Activated naive CD4-positive, alpha-beta T cell treated with Interleukin-2 at 50 U/mL for 16 hours (primary cell): ENCODE data around the gene SCFD1.
"Not testable (repeated sequence)": the region's sequence is repeated elsewhere in the genome, so short reads cannot be mapped to it uniquely, and the experiment has no call there.

Experiments used
- DNase-seq: peaks from one replicate; pipeline ENCODE4 v3.0.0-alpha.2; 2020

Gene SCFD1

DNA sequence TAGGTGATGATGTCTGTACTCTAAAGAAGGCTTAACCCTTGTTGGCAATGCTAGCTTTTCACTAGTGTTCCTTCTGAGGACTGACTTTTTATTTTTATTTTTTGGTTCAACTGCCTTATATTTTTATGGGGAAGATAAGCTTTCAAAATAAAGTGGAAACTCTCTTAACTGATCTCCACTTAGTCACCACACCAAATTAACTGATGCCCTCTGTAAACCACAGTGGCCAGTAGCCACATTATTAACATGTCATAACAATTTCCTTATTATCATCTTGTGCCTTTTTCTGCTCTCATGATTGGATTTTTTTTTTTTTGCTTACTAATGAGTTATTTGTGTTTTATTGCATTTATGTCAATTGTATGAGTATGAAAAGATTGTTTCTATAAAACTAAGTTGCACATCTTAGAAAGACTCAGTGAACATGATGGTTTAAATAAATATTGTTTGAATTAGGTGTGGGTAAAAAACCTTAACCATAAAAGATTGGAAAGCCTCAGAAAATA is 56.9 kb downstream of the SCFD1 start:
- no peak for DNase-seq

DNA sequence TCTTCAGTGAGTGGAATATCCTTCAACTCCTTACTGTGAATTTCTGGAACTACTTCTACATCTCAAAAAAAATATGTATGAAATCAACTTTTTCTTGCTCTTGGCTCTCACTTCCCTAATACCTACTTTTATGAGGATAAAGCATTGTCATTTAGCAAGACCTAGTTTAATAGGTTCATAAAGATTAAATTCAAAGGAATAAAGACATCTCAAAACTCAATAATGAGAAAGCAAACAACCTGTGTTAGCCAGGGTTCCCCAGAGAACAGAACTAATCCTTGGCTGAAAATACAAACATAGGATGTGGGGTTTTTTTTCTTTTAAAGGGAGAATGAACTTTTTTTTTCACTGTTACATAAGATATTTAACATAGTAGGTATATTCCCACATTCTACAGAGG is 57.9 kb downstream of the SCFD1 start:
- no peak for DNase-seq

DNA sequence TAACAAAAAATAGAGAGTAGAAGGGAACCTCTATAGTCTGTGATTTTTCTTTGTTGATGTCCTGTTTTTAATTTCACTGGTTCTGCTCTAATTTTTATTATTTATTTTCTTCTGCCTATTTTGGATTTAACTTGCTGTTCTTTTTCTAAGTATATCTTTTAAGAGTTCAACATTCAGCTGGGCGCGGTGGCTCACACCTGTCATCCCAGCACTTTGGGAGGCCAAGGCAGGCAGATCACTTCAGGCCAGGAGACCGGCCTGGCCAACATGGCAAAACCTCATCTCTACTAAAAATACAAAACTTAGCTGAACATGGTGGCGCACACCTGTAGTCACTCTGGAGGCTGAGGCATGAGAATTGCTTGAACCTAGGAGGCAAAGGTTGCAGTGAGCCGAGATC is 58.7 kb downstream of the SCFD1 start:
- not testable (repeated sequence) for DNase-seq

DNA sequence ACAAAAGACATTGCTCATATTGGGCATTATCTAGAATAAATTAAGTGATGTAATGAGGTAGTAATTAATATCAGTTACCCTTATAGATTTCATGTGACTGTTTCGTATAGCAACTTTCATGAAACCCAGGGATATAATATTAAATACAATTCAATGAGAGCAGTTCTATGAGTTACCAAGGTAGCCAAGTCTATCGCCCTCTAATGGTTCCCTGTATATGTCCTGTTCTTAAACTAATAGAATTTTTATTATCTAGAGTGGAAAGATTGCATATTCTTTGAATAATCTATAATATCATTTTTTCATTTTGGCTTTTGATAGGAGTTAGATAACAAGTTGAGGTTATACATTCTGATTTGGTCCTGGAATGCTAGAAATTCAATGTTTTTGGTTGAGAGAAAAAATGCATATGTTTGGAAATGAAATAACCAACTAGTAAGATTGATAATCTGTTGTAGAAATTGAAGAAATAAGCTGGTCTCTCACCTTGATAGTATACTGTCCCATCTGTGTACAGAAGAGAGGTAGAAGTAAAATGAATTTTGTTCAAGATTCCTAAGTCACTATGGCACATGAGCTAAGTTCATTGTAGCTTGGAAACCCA is 59.7 kb downstream of the SCFD1 start:
- DNase-seq: no peak

DNA sequence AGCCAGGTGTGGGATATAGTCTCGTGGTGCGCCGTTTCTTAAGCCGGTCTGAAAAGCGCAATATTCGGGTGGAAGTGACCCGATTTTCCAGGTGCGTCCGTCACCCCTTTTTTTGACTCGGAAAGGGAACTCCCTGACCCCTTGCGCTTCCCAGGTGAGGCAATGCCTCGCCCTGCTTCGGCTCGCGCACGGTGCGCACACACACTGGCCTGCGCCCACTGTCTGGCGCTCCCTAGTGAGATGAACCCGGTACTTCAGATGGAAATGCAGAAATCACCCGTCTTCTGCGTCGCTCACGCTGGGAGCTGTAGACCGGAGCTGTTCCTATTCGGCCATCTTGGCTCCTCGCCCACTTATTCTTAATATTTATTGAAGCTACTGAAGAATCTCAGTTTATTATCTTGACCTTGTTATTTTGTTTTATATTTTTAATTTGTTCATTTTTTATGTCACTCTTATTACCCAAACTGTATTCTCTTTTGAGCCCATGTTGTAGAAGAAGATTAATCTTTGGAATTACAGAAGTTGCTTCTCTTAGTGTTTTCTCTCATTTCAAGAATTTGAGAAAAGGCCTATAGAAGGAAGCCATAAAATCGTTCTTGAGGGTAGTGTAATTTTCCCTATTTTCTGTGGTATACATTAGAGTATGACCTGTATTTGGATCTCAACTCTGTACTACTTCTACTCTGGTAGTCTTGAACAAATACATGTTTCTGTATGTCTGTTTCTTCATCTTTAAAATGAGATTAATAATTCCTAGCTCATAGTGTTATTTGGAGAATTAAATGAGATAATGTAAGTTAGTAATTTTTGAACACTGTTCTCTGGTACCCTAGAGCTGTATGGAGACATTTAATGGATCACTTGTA is 68.6 kb downstream of the SCFD1 start:
- DNase-seq: peak; percentile 14

DNA sequence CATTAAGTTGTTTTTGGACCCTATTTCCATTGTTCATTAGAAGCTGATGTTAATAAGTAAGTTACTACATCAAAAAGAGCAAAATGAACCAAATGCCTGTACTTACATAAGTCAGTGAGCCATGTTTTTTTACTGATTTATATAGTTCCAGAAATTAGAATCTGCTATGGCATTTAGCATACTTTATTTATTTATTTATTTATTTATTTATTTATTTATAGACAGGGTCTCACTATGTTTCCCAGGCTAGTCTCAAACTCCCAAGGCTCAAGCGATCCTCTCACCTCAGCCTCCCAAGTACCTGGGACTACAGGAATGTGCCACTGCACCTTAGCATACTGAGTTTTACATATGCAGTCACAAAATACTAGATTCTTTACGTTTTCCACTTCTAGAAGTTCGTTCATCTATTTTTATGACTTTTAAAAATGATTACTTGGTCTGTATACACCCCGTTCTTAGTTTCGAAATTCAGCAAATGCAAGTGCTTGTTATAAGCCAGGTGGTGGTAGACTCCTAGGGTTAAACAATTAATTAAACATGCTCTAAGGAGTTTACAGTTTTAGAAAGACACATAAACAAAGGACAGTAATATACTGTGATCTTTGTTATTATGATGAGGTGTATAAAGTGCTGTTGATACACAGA is 69.8 kb downstream of the SCFD1 start:
- DNase-seq: no peak

DNA sequence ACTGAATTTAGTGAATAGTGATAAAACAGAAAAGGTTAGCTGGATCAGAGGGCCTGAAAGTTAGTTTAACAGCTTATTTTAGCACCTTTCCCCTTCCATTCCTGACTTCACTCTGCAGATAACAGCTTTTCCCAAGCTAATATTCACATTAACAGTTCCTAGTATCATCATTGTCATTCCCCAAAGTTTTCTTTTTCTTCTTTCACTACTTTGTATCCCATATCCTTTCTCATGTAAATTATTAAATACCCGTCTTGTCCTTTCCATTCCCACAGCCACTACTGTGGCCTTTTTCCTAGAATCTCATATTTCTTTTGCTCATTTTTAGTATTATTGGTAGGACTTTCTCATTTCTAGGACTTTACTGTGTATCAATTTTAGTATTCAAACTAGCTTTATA is 70.5 kb downstream of the SCFD1 start:
- DNase-seq: no peak

DNA sequence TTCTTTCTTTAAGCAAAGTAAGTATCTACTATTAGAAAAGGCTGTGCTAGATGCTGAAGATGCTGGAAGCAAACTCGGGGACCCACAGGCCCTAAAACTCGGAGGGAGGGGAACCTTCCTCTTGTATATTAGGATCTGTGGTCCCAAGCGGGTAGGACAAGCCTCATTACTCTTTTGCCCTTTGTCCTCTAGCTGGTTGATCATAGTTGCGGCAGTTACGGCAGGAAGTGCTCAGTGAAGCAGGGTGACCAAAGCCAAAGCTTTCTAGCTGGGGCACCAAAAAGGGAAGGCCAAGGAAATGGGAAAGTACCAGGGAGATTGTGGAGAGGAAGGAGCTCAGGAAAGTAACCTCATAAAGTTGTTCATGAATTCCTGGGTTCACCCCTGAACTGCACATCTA is 76.3 kb downstream of the SCFD1 start:
- DNase-seq: no peak

DNA sequence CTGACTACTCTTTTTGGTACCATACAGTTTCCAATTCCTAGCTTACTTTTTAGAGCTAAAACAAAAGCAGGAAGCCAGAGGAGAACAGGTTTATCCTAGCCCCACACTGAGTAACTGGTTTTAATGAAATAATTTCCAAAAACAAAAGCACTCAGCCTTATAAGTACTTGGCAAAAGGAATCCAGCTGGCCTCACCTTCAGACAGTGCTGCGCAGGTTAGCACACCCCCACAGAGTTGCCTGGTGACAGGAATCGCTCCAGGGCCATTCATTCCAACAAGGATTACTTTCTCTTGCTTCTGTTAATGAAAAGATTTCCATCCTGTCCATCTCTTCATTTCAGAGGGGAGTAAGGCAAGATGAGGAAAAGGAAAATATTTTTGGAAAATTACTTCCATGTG is 84.6 kb downstream of the SCFD1 start:
- no peak for DNase-seq

DNA sequence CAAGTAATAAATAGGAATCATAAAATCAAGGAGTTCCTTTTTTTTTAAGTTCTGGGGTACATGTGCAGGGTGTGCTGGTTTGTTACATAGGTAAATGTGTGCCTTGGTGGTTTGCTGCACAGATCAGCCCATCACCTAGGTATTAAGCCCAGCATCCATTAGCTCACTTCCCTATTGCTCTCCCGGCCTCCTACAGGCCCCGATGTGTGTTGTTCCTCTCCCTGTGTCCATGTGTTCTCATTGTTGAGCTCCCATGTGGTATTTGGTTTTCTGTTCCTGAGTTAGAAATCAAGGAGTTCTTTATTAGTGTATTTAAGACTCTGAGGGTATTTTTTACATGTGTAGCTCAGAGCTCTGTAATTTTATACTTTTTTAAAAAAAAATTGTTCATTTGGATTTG is 86.0 kb downstream of the SCFD1 start:
- DNase-seq: no peak

DNA sequence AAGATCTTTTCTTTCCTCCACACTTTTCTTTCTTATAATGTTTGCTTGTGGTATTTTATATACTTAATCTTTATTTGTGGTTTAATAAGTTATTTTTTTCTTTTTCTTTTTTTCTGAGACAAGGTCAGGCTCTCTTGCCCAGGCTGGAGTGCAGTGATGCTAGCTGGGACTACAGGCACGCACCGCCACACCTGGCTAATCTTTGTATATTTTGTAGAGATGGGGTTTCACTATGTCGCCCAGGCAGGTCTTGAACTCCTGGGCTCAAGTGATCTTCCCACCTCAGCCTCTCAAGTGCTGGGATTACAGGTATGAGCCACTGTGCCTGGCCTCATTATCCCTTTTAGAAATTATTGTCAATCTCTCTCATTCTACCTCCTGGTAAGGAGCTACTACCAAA is 87.1 kb downstream of the SCFD1 start:
- no peak for DNase-seq

DNA sequence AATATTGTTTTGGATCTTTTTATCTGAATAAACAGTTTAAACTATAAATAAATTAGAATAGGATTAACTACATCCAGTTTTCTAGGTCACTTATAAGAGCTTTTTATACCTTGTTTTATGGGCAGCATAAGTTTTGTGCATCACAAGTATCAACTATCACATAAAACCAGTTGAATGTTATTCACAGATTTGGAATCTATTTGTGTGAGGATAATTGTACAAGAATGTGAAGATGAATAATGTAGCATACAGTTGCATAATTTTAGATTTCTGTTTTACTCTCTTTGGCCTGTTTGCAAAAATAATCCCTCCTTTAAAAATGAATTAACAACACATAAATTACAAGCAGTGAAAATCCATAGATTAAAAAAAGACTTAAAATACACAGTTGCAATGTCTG is 88.8 kb downstream of the SCFD1 start:
- DNase-seq: no peak

DNA sequence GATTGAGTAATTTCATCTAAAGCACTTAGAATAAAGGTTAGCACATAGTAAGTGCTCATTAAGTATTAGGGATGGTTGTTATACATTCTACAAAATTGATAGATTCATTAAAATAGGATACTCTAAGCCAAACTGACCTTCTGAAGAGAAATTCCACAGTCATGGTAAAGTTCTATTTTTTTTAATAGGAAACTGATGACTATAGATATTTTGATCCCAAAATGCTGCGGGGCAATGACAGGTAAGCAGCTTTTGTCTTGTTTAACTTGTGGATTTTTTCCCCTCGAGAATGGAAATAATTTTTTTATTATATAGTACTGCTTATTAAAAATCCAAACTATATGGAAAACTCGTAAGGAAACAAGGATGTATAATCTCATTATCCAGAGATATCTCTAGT is 97.0 kb downstream of the SCFD1 start:
- DNase-seq: no peak

DNA sequence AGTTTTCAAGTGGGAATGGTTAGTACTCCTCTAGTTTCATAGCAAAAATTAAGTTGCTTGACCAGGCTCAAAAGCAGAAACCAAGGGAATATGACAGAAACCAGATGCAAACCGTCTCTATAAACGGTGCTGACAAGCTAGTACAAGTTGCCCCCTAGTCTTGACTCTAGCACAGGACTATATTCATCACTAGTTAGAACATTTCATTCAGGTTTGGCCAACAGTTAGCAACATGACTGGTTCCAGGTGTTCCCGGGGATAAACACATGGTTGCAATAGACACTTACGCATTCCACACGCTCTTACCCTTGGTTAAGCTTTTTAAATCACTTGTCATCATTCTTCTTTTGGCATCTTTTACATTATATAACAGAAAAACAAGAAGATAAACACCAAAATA is 103.6 kb downstream of the SCFD1 start:
- no peak for DNase-seq

DNA sequence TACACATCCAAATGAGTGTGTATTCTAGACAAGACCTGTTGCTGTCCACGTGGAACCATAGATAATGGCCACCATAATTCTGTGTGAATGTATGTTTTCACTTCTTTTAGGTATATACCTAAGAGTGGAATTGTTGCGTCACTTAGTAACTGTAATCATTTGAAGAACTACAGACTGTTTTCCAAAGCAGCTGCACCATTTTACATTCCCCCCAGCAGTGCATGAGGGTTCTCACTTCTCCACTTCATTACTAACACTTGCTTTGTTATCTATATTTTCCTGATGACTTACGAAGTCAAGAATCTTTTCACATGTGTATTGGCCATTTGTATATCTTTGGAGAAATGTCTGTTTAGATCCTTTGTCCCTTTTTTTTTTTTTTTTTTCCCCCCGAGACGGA is 106.4 kb downstream of the SCFD1 start:
- DNase-seq: no peak

DNA sequence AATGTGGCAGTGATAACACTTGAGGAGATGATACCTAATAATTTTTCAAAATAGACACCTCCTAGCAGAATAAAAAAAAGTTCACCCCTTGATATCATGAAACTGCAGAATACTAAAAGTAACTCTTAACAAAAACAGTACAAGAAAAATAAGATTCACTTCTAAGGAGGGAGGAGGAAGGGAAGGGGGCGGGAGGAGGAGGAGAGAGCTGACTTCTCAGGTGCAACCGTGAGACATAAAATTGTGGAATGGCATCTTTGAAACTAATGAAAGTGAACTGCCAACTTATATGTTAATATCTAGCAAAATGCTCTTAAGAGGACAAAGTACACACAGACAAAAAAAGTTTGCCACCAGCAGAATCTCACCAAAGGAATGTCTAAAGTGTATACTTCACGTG is 115.8 kb downstream of the SCFD1 start:
- no peak for DNase-seq

DNA sequence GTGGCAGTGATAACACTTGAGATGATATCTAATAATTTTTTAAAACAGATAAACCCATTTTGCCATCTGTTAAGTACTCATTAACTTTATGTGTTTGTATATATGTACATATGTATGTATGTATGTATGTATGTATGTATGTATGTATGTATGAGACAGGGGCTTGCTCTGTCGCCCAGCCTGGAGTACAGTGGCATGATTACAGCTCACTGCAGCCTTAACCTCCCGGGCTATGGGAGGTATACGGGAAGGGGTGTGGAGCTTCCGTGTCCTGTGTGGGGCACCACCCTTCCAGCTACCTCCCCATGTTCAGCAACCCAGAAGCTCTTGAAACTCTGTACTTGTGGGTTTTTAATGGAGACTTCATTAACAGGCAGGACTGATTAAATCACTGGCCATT is 116.9 kb downstream of the SCFD1 start:
- no peak for DNase-seq

DNA sequence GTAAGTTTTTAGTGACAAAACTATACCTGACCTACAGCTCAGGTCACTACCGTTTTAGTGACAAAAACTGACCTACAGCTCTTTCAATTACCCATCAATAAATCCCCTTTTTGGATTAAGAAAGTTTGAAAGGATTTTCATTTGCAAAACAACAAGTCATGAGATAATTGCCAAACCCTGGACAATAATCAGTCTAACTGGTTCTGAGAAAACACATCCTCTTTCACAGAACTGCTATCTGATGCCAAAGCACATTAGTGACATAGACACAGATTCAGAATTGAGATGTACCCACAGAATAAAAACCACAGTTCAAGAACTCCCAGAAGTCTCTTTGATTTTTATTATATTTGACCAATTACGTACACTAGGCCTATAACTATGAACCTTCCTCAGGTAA is 126.2 kb downstream of the SCFD1 start:
- no peak for DNase-seq

DNA sequence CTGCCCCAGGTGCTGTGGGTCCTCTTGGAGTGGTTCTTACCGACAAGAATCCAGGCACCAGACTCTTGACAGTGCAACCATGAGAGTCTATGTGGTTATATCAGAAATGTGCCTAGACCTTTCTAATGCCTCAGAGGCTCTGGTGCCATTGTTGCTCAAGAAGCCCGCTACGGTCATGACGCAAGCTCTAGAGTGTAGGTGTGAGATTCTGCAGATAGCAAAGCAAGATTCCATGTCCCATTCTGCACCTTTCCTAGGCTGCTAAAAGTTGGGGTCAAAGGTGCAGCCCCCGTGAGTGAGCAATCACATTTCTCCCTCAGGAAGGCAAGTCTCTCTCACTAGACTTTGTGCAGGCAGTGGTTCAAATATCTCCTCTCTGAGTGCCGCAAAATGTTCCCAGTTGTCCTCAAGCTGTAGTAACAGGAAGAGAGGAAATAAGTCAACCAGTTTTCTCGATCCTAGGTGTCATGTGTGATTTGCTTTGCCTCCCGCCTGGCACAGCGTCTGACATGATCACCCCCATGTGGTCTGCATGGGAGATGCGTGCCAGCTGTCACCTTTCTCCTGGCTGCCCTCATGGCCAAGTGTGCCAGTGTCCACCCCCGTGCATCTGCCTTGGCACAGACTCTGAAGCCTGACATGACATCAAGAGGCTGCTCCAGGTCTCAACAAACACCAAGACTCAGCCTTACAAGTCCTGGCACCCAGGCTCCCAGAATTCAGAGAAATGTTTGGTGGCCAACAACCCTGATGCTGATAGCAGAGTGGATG is 129.7 kb downstream of the SCFD1 start:
- no peak for DNase-seq

DNA sequence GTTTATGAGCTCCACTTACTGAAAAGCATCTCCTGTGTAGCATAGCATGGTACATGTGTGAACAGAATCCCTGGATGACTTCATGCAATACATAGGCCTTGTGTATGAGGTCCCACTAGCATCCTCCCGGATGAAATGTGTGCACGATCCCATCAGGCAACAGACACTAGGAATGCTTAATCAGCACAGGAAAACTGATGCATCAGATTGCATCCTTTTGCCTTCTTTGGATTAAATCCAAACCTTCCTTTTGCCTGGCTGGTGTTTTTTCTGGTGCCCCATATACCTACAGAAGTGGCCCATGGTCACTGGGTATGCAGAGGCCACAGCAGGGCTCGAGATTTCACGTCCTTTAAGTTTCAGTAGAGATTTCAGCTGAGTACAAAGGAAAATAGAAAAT is 131.3 kb downstream of the SCFD1 start:
- DNase-seq: no peak

DNA sequence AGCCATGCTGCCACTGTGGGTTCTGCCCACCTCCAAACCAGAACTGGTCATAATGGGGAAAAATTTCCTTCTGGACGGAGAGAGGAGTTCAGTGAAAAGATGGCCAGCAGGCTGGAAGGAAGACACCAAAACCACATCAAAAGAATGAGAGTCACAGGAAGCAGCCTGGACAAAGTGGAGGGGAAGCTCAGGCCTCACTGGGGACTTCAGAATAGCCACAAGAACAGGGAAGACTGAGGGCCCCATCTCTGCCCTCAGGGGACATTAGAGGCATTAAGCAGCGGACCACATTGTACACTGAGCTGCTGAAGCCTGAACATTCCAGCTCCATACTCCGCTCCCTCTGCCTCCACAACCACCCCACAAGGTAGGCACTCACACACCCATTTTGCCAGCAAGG is 132.7 kb downstream of the SCFD1 start:
- no peak for DNase-seq

DNA sequence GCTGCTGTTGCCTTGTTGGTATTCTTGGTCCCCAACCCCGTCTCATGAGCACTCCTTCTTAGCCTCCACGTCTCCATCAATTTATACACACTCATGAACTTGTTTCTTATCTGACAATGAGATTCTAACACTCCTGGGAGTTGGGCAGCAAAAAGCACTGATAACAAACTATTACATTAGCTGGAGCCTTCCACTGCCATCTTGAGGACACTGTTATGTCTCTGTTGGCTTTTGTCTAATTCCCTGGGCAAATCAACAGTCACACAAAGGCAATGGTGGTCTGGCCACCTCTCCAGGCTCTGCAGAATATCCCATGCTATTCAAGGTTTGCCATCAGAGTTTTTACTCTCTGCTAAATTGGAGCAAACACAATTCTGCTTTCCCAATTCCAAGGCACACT is 134.5 kb downstream of the SCFD1 start:
- DNase-seq: no peak

DNA sequence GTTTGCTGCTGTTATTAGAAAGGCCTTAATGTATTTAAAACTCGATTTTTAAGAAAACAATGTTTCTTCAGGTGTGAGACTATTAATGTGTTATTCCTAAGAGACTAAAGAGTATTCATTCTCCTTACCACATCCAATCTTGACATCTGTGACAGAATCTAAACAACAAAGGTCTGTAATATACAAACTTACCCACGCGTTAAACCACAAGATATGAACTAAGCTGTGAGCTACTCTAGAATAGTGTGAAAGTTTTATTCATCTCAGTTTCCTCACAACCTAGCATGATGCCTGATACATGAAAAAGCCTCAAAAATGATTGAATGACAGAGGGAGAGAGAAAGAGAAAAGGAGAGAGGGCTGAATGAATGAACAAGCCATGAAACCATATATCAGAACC is 135.0 kb downstream of the SCFD1 start:
- DNase-seq: no peak
